NCI-H524 treated with DMSO at 0.1 percent for 48 hours (cell line): ENCODE measurements around the gene ANGEL1.
A peak's percentile ranks its signal among the peaks of the same experiment; 100 is the strongest.

Source experiments
- DNase-seq: peaks from one replicate; lab custom pipeline; 2025; lab: John Stamatoyannopoulos, UW

ANGEL1 gene

GRCh38 chr14:76820700-76821099 is 8.0 kb upstream of the ANGEL1 start:
- no peak for DNase-seq

- no peak for DNase-seq
These were observed 2.3 kb upstream of the ANGEL1 start for GRCh38 chr14:76814726-76815645.

- DNase-seq = no peak
These were observed 625 bp downstream of the ANGEL1 start for GRCh38 chr14:76812093-76812421.

GRCh38 chr14:76811561-76811960 is 1.1 kb downstream of the ANGEL1 start:
- DNase-seq = no peak

- DNase-seq = peak; percentile 40
These were observed 1.7 kb downstream of the ANGEL1 start for GRCh38 chr14:76810953-76811400.

- DNase-seq = no peak
These were observed 2.2 kb downstream of the ANGEL1 start for GRCh38 chr14:76810525-76810924.

GRCh38 chr14:76808990-76809389 is 3.7 kb downstream of the ANGEL1 start:
- DNase-seq = no peak

GRCh38 chr14:76808011-76808410 is 4.7 kb downstream of the ANGEL1 start:
- DNase-seq = no peak

GRCh38 chr14:76806446-76806845 is 6.2 kb downstream of the ANGEL1 start:
- no peak for DNase-seq

GRCh38 chr14:76793956-76794355 is 18.7 kb downstream of the ANGEL1 start:
- DNase-seq = no peak

- DNase-seq = no peak
These were observed 19.4 kb downstream of the ANGEL1 start for GRCh38 chr14:76793324-76793723.

- DNase-seq = no peak
These were observed 20.3 kb downstream of the ANGEL1 start for GRCh38 chr14:76792422-76792821.

GRCh38 chr14:76786601-76787000 is 26.1 kb downstream of the ANGEL1 start:
- peak; percentile 92 for DNase-seq

GRCh38 chr14:76784881-76785280 is 27.8 kb downstream of the ANGEL1 start:
- peak; percentile 54 for DNase-seq

- no peak for DNase-seq
These were observed 28.3 kb downstream of the ANGEL1 start for GRCh38 chr14:76784266-76784874.

- DNase-seq = no peak
These were observed 29.7 kb downstream of the ANGEL1 start for GRCh38 chr14:76782885-76783566.

- DNase-seq = no peak
These were observed 30.4 kb downstream of the ANGEL1 start for GRCh38 chr14:76782115-76782884.

GRCh38 chr14:76781648-76782051 is 31.0 kb downstream of the ANGEL1 start:
- no peak for DNase-seq

- DNase-seq = no peak
These were observed 31.6 kb downstream of the ANGEL1 start for GRCh38 chr14:76780875-76781647.

GRCh38 chr14:76780360-76780759 is 32.3 kb downstream of the ANGEL1 start:
- DNase-seq = no peak

- no peak for DNase-seq
These were observed 32.7 kb downstream of the ANGEL1 start for GRCh38 chr14:76780058-76780345.
